GM03348 (cell line): ENCODE results near the gene ITPR1.

Experiments
- DNase-seq: peaks from one replicate; pipeline ENCODE4 v3.0.0; 2012; ENCODE audit warnings: low spot score

ITPR1 gene

GRCh38 chr3:4509983-4510755 is 17.0 kb downstream of the ITPR1 start:
- no peak for DNase-seq

GRCh38 chr3:4511491-4512262 is 18.5 kb downstream of the ITPR1 start:
- no peak for DNase-seq

- no peak for DNase-seq
Measured at GRCh38 chr3:4512895-4513616, 19.9 kb downstream of the ITPR1 start.

GRCh38 chr3:4514321-4514720 is 21.2 kb downstream of the ITPR1 start:
- DNase-seq, result no peak

- DNase-seq, result no peak
Measured at GRCh38 chr3:4514916-4515315, 21.8 kb downstream of the ITPR1 start.

GRCh38 chr3:4515916-4516579 is 22.9 kb downstream of the ITPR1 start:
- no peak for DNase-seq

GRCh38 chr3:4517093-4517492 is 23.9 kb downstream of the ITPR1 start:
- DNase-seq, result no peak

GRCh38 chr3:4517643-4518311 is 24.6 kb downstream of the ITPR1 start:
- no peak for DNase-seq

- DNase-seq, result no peak
Measured at GRCh38 chr3:4520033-4520816, 27.1 kb downstream of the ITPR1 start.

- no peak for DNase-seq
Measured at GRCh38 chr3:4522947-4523346, 29.8 kb downstream of the ITPR1 start.

- no peak for DNase-seq
Measured at GRCh38 chr3:4523710-4524698, 30.9 kb downstream of the ITPR1 start.

- no peak for DNase-seq
Measured at GRCh38 chr3:4525560-4526223, 32.5 kb downstream of the ITPR1 start.

GRCh38 chr3:4528320-4528719 is 35.2 kb downstream of the ITPR1 start:
- no peak for DNase-seq

- no peak for DNase-seq
Measured at GRCh38 chr3:4528819-4529600, 35.9 kb downstream of the ITPR1 start.

GRCh38 chr3:4529876-4530588 is 36.9 kb downstream of the ITPR1 start:
- DNase-seq, result no peak

- no peak for DNase-seq
Measured at GRCh38 chr3:4531478-4532025, 38.4 kb downstream of the ITPR1 start.

GRCh38 chr3:4532535-4533112 is 39.5 kb downstream of the ITPR1 start:
- no peak for DNase-seq
